ENCODE results near the gene VAV2.

Gene VAV2

DNA sequence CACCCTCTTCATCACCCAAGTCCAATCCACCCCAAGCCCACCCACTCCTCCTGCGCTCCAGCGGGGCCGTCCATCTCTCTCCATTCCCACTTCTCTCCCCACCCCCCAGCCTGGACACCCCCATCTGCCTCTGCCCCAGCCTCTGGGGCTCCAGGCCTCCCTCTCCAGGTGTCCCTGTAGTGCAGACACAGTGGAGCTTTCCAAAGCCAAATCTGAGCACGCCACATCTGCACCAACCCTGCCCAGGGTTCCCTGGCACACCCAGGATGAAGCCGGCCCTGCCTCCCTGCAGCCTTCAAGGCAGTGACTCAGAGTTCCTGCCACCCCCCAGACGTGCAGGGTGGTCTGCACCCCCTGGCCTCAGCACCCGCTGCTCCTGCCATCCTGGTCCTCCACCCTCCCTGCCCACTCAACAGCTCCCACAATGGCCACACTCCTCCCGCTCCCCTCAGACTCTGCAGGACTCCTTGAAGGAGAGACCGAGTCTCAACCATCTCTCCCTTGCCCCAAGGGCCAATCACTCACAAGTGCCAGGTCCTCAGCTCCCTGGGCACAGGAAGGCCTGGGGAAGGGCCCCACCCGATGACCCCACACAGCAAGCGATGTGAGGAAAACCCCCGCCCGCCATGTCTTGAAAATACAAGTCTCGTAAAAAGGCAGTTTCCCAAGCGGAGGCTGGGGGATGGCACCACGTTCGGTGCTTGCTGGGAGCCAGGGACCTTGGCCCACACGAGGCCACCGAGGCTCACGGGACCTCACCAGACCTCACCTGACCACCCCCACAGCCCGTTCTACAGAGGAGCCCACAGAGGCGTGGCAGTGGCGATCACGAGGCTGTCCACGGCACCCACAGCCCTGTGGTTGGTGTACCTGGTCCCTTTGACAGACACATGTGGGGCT is 22.2 kb downstream of the VAV2 start:
- H4K5ac ChIP-seq (ENCODE audit: low read length): no peak overlapping the region
- no peak overlapping the region for H3K4me3 ChIP-seq (ENCODE audit: low read length)
- WGBS (ENCODE audit: extremely low coverage, insufficient coverage, low lambda C conversion rate): no CpG with 5 or more reads among the region's 25 CpGs
- no peak overlapping the region for H3K18ac ChIP-seq (ENCODE audit: low read length)
- DNase-seq: no peak
- H2AK5ac ChIP-seq (ENCODE audit: low read length): no peak overlapping the region
- no peaks in the 10 kb centered on the region for H3K4me1 ChIP-seq (ENCODE audit: control insufficient read depth, low read depth, low read length)
- H2BK120ac ChIP-seq (ENCODE audit: low read depth, low read length): no peak overlapping the region
- no peak overlapping the region for H2BK15ac ChIP-seq (replicated peaks; ENCODE audit: low read depth)
- H3K79me1 ChIP-seq (ENCODE audit: low read length): peaks cover 30% of the 10 kb centered on the region
- H3K79me2 ChIP-seq (ENCODE audit: control insufficient read depth, insufficient read depth, low read length): peaks cover 33% of the 10 kb centered on the region
- H3K4me2 ChIP-seq (ENCODE audit: low read length): no peak overlapping the region
- H3K23ac ChIP-seq (ENCODE audit: low read length): no peak overlapping the region
- no peak overlapping the region for H2BK5ac ChIP-seq (ENCODE audit: low read length)
- no peak overlapping the region for H3K56ac ChIP-seq (ENCODE audit: low read length)
- no peak overlapping the region for H3K9ac ChIP-seq (ENCODE audit: low read length)
- H3K27me3 ChIP-seq (ENCODE audit: insufficient read depth, low read length, poor library complexity): no peaks in the 10 kb centered on the region
- no peak overlapping the region for H3K4ac ChIP-seq (ENCODE audit: low read depth, low read length)
- H3K36me3 ChIP-seq (ENCODE audit: control insufficient read depth, insufficient read depth, low read length): no peaks in the 10 kb centered on the region
- H4K8ac ChIP-seq (ENCODE audit: low read depth, low read length): no peak overlapping the region
- H3K27ac ChIP-seq (ENCODE audit: low read depth, low read length): no peak overlapping the region

- Histone ChIP-seq H3K4me1 (ENCODE audit: control insufficient read depth, low read depth, low read length) (no peaks in the 10 kb centered on the region), H3K4me3 (ENCODE audit: low read length) (no peak overlapping the region), H3K9ac (ENCODE audit: low read length) (no peak overlapping the region), H3K18ac (ENCODE audit: low read length) (no peak overlapping the region), H3K4me2 (ENCODE audit: low read length) (no peak overlapping the region), H3K56ac (ENCODE audit: low read length) (no peak overlapping the region), H2BK5ac (ENCODE audit: low read length) (no peak overlapping the region), H3K27me3 (ENCODE audit: insufficient read depth, low read length, poor library complexity) (no peaks in the 10 kb centered on the region), H3K27ac (ENCODE audit: low read depth, low read length) (no peak overlapping the region), H3K79me2 (ENCODE audit: control insufficient read depth, insufficient read depth, low read length) (peaks cover 28% of the 10 kb centered on the region), H4K8ac (ENCODE audit: low read depth, low read length) (no peak overlapping the region), H2BK15ac (replicated peaks; ENCODE audit: low read depth) (no peak overlapping the region), H3K79me1 (ENCODE audit: low read length) (peaks cover 25% of the 10 kb centered on the region), H2AK5ac (ENCODE audit: low read length) (no peak overlapping the region), H3K36me3 (ENCODE audit: control insufficient read depth, insufficient read depth, low read length) (no peaks in the 10 kb centered on the region), H2BK120ac (ENCODE audit: low read depth, low read length) (no peak overlapping the region), H3K23ac (ENCODE audit: low read length) (no peak overlapping the region), H4K5ac (ENCODE audit: low read length) (no peak overlapping the region), H3K4ac (ENCODE audit: low read depth, low read length) (no peak overlapping the region)
- no CpG with 5 or more reads among the region's 22 CpGs for WGBS (ENCODE audit: extremely low coverage, insufficient coverage, low lambda C conversion rate)
- DNase-seq: no peak
These were observed 23.0 kb downstream of the VAV2 start for GRCh38 chr9:133968966-133969617.

DNA sequence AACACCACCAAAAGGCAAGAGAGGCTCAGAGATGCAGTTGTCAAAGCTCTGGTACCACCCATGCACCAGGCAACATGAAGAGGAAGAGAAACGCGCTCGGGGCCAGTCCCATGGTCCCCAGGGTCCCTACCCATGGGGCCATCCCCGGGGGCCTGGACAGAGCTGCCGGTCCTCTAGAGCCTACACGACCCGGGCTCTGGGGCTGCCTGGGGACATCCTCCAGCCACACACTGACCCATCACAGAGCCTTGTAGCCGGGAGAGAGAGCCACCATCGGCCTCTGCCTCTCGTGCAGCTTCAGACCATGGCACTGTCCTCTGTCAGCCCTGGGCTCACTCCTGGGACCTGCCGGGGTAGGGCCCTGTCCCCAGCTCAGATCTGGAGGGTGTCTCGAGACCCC is 23.7 kb downstream of the VAV2 start:
- no peak overlapping the region for H3K18ac ChIP-seq (ENCODE audit: low read length)
- no peak overlapping the region for H4K8ac ChIP-seq (ENCODE audit: low read depth, low read length)
- peaks cover 30% of the 10 kb centered on the region for H3K79me2 ChIP-seq (ENCODE audit: control insufficient read depth, insufficient read depth, low read length)
- no peak overlapping the region for H3K23ac ChIP-seq (ENCODE audit: low read length)
- no CpG with 5 or more reads among the region's 12 CpGs for WGBS (ENCODE audit: extremely low coverage, insufficient coverage, low lambda C conversion rate)
- no peak overlapping the region for H2BK5ac ChIP-seq (ENCODE audit: low read length)
- H3K36me3 ChIP-seq (ENCODE audit: control insufficient read depth, insufficient read depth, low read length): no peaks in the 10 kb centered on the region
- no peak overlapping the region for H3K27ac ChIP-seq (ENCODE audit: low read depth, low read length)
- no peak overlapping the region for H3K4ac ChIP-seq (ENCODE audit: low read depth, low read length)
- no peak overlapping the region for H4K5ac ChIP-seq (ENCODE audit: low read length)
- peaks cover 25% of the 10 kb centered on the region for H3K79me1 ChIP-seq (ENCODE audit: low read length)
- DNase-seq: no peak
- no peaks in the 10 kb centered on the region for H3K27me3 ChIP-seq (ENCODE audit: insufficient read depth, low read length, poor library complexity)
- H2AK5ac ChIP-seq (ENCODE audit: low read length): no peak overlapping the region
- H3K4me2 ChIP-seq (ENCODE audit: low read length): no peak overlapping the region
- no peak overlapping the region for H3K9ac ChIP-seq (ENCODE audit: low read length)
- no peak overlapping the region for H2BK15ac ChIP-seq (replicated peaks; ENCODE audit: low read depth)
- no peak overlapping the region for H2BK120ac ChIP-seq (ENCODE audit: low read depth, low read length)
- H3K4me3 ChIP-seq (ENCODE audit: low read length): no peak overlapping the region
- no peaks in the 10 kb centered on the region for H3K4me1 ChIP-seq (ENCODE audit: control insufficient read depth, low read depth, low read length)
- no peak overlapping the region for H3K56ac ChIP-seq (ENCODE audit: low read length)

GRCh38 chr9:133967024-133967741 is 24.9 kb downstream of the VAV2 start:
- H3K4me3 ChIP-seq (ENCODE audit: low read length): no peak overlapping the region
- H3K9ac ChIP-seq (ENCODE audit: low read length): no peak overlapping the region
- H3K79me1 ChIP-seq (ENCODE audit: low read length): peaks cover 24% of the 10 kb centered on the region
- H4K5ac ChIP-seq (ENCODE audit: low read length): no peak overlapping the region
- H3K4me1 ChIP-seq (ENCODE audit: control insufficient read depth, low read depth, low read length): no peaks in the 10 kb centered on the region
- H3K56ac ChIP-seq (ENCODE audit: low read length): no peak overlapping the region
- H2AK5ac ChIP-seq (ENCODE audit: low read length): no peak overlapping the region
- no CpG with 5 or more reads among the region's 7 CpGs for WGBS (ENCODE audit: extremely low coverage, insufficient coverage, low lambda C conversion rate)
- H2BK15ac ChIP-seq (replicated peaks; ENCODE audit: low read depth): no peak overlapping the region
- no peak overlapping the region for H2BK120ac ChIP-seq (ENCODE audit: low read depth, low read length)
- H3K18ac ChIP-seq (ENCODE audit: low read length): no peak overlapping the region
- no peak overlapping the region for H2BK5ac ChIP-seq (ENCODE audit: low read length)
- H3K4me2 ChIP-seq (ENCODE audit: low read length): no peak overlapping the region
- H3K4ac ChIP-seq (ENCODE audit: low read depth, low read length): no peak overlapping the region
- no peaks in the 10 kb centered on the region for H3K36me3 ChIP-seq (ENCODE audit: control insufficient read depth, insufficient read depth, low read length)
- H4K8ac ChIP-seq (ENCODE audit: low read depth, low read length): no peak overlapping the region
- no peak for DNase-seq
- H3K27ac ChIP-seq (ENCODE audit: low read depth, low read length): no peak overlapping the region
- H3K79me2 ChIP-seq (ENCODE audit: control insufficient read depth, insufficient read depth, low read length): peaks cover 25% of the 10 kb centered on the region
- H3K23ac ChIP-seq (ENCODE audit: low read length): no peak overlapping the region
- no peaks in the 10 kb centered on the region for H3K27me3 ChIP-seq (ENCODE audit: insufficient read depth, low read length, poor library complexity)

GRCh38 chr9:133964463-133964862 is 27.7 kb downstream of the VAV2 start:
- H2BK5ac ChIP-seq (ENCODE audit: low read length): no peak overlapping the region
- no peaks in the 10 kb centered on the region for H3K27me3 ChIP-seq (ENCODE audit: insufficient read depth, low read length, poor library complexity)
- H3K23ac ChIP-seq (ENCODE audit: low read length): no peak overlapping the region
- H3K27ac ChIP-seq (ENCODE audit: low read depth, low read length): no peak overlapping the region
- H3K4me3 ChIP-seq (ENCODE audit: low read length): no peak overlapping the region
- H3K4me2 ChIP-seq (ENCODE audit: low read length): no peak overlapping the region
- H3K18ac ChIP-seq (ENCODE audit: low read length): no peak overlapping the region
- H3K36me3 ChIP-seq (ENCODE audit: control insufficient read depth, insufficient read depth, low read length): no peaks in the 10 kb centered on the region
- no peak overlapping the region for H2AK5ac ChIP-seq (ENCODE audit: low read length)
- no CpG with 5 or more reads among the region's 2 CpGs for WGBS (ENCODE audit: extremely low coverage, insufficient coverage, low lambda C conversion rate)
- peaks cover 18% of the 10 kb centered on the region for H3K79me2 ChIP-seq (ENCODE audit: control insufficient read depth, insufficient read depth, low read length)
- H3K4me1 ChIP-seq (ENCODE audit: control insufficient read depth, low read depth, low read length): no peaks in the 10 kb centered on the region
- H2BK120ac ChIP-seq (ENCODE audit: low read depth, low read length): no peak overlapping the region
- no peak overlapping the region for H4K8ac ChIP-seq (ENCODE audit: low read depth, low read length)
- H3K4ac ChIP-seq (ENCODE audit: low read depth, low read length): no peak overlapping the region
- DNase-seq: no peak
- H3K9ac ChIP-seq (ENCODE audit: low read length): no peak overlapping the region
- no peak overlapping the region for H3K56ac ChIP-seq (ENCODE audit: low read length)
- peaks cover 21% of the 10 kb centered on the region for H3K79me1 ChIP-seq (ENCODE audit: low read length)
- no peak overlapping the region for H2BK15ac ChIP-seq (replicated peaks; ENCODE audit: low read depth)
- no peak overlapping the region for H4K5ac ChIP-seq (ENCODE audit: low read length)

Measured in mesendoderm (in vitro differentiated cells).